Superior temporal gyrus (tissue), 1 donor: ENCODE measurements around the gene MRM2.

Experiments used
- DNase-seq: peaks from one replicate; pipeline ENCODE4 v3.0.0-alpha.2; 2016; ENCODE audit errors: extremely low spot score

Gene MRM2

DNA sequence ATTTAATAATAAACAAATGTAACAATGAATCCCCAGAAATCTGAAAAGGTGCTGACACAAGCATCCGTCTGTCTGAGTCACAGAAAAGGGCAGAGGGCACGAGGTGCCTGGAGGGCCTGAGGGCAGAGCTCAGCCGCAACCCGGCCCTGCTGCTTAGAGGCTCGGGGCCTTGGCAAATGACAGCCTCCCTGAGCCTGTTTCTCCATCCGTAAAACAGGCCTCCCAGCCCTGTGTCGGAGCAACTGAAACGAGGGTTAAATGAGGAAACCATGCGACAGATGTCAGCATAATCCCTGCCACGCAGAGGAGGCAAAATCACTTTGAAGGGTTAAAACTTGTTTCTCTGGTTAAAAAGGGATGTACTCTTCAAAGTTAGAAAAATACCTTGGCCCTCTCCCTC lies 24.9 kb upstream of the MRM2 start:
- no peak for DNase-seq

GRCh38 chr7:2264158-2264557 lies 22.2 kb upstream of the MRM2 start:
- no peak for DNase-seq

DNA sequence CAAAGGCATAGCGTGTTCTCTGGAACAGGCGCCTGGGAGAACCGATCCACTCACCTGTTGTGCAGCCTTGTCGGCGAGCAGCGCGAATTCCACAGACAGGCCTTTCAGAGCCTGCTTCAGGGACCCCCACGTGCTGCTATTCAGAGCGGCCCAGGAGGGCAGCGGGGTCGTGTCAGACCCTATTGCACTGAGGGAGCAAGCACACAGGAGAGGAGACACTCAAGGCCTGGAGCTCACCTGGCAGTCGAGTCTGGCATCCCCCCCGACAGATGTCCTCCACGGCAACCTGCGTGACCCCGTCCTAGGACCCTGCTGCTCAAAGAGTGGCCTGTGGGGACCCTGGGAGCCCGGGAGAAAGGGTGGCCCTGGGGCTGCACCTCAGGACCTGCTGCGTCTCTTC lies 21.2 kb upstream of the MRM2 start:
- no peak for DNase-seq

- no peak for DNase-seq
Observed at GRCh38 chr7:2261611-2262010, 19.6 kb upstream of the MRM2 start.

DNA sequence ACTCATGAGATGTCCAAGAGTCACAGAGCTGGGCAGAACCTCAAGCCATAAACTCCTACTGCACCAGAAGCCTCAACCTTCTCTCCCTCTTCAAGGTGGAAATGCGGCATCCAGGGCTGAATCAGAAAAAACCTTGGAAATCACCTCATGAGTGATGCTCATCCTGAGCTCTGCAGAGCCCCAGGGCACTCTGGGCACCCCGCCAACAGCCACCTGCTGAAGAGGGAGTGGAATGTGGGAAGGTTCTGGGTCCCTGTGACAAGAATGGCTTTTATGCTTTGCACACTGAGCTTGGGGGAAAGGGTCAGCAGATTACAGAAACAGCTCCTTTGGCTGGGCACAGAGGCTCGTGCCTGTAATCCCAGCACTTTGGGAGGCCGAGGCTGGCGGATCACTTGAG lies 18.8 kb upstream of the MRM2 start:
- no peak for DNase-seq

GRCh38 chr7:2259480-2259879 lies 17.5 kb upstream of the MRM2 start:
- no peak for DNase-seq

DNA sequence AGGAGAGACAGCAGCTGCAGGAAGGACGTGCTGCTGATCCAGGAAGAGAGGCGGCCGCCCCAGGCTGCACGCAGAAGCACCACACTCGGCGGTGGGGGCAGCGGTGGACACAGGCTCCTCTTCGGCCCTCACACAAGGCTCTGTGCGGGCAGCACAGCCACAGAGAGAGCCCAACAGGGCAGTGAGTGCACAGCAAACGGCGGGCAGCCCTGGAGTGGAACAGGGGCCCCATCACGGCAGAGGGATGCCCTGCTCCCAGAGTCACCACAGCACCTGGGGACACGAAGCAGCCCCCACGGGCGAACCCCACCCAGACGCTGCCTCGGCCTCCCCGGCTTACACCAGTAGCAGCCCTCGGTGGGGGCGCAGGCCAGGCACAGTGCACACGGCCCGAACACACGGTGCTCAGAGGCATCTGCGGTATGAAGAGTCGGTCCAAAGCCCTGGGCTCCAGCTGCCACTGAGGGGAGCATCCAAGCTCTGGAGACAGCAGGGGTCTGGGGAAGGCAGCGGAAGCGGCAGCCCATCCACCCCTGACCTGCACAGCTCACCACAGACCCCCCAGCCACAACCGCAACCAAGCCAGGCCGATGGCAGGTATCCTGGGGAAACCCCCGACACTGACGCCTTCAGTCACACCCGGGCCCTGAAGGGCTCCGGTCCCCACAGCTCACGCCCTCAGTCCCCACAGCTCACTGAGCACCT lies 16.8 kb upstream of the MRM2 start:
- DNase-seq, result no peak

GRCh38 chr7:2257651-2258050 lies 15.6 kb upstream of the MRM2 start:
- no peak for DNase-seq

- DNase-seq, result no peak
Observed at GRCh38 chr7:2257046-2257551, 15.1 kb upstream of the MRM2 start.

DNA sequence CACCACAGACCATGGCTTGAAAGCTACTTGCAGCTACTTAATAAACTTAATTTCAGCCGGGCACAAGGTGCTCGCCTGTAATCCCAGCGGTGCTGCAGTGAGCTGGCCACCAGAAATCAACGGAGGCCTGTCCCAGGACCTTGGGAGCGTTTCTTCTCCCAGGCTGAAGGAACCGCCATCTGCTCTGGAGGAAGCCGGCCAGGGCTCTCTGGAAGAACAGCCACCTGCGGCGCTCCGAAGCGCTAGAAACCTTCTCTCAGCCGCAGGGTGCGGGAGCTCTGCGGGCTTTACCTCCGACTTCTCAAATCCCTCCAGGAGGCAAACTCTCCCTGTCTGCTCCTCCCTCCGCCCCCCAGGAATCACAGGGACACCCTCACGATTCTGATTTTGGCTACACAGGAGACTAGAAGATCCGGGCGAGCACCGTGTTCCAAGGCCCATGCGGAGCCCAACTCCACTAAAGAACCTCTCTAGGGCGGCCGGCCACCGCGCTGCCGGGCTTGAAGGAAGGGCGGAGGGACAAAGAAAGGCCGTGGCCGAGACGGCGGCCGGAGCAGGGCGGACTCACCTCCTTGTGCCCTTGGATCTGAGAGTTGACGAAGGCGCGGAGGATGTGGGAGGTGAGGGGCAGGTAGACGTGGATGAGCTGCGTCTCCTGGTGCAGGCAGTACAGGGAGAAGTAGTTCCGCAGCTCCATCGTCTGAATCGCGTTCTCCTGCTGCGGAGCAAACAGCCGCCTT lies 14.5 kb upstream of the MRM2 start:
- DNase-seq, result no peak

DNA sequence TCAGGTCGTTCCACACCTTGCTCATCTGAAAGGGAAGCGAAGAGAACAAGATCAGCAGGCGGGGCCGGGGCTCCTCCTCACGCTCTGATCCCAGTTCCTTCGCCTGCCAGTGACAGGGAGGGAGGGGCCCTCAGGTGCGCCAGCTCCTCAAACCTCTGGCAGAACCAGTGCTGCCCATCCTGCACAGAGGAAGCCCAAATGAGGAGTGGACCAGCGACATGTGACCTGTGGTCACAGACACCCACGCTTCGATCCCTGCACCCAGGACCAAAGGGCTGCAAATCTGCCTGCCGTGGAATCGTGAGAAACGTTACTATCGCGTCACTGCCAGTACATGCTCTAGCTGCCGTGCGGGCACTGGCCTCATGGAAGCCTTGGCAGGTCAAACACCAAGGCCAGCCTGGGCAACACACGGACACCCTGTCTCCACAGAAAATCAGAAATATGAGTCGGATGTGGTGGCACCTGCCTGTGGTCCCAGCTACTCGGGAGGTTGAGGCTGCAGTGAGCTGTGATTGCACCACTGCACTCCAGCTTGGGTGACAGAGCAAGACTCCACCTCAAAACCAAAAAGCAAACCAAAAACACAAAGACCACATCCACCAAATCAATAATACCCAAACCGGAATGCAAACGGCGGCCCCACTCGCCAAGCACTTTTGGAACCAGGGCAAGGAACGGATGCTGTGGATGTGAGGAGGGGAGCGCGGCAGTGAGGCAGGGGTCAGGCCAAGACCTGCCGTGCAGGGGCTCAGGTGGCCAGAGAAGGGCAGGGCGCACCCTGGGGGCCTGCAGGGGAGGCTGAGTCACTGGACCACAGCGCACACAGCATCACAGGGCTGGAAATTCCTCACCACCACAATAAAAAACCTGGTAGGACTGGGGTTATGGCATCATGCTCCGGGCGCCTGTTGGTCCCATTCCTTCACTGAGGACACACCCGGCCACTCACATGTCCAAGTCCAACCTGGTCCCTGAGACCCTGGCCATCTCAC lies 13.4 kb upstream of the MRM2 start:
- no peak for DNase-seq

DNA sequence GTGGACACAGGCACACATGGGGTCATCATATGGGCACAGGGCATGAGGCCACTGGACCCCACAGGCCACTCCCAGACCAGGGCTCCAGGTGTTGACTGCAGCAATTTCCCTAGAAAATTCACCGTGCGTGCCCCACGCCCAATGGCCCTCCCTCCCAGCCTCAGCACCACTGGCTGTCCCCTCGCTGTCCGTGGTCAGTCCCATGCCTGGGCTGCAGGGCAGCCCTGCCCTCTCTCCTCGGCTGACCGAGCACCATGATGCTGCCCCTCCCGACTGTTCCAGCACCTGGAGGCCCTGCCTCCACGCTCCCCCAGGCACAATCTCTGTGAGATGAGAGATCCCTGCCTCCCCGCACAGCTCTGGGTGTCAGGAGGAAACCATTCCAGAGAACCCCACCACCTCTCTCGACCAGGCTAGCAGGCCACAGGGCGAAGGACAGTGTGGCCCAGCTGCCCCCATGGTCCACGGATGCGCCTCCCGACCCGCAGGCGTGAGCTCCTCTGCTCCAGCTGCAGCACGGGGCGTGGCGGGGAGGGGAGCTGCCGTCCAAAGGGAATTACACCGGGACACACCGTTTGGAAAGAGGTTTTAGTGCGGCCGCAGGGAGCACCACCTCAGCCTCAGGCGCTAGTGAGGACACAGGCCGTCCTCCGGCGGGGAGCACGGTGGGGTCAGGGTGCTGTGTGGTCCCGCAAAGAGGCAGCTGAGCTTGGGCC lies 12.6 kb upstream of the MRM2 start:
- DNase-seq, result no peak

DNA sequence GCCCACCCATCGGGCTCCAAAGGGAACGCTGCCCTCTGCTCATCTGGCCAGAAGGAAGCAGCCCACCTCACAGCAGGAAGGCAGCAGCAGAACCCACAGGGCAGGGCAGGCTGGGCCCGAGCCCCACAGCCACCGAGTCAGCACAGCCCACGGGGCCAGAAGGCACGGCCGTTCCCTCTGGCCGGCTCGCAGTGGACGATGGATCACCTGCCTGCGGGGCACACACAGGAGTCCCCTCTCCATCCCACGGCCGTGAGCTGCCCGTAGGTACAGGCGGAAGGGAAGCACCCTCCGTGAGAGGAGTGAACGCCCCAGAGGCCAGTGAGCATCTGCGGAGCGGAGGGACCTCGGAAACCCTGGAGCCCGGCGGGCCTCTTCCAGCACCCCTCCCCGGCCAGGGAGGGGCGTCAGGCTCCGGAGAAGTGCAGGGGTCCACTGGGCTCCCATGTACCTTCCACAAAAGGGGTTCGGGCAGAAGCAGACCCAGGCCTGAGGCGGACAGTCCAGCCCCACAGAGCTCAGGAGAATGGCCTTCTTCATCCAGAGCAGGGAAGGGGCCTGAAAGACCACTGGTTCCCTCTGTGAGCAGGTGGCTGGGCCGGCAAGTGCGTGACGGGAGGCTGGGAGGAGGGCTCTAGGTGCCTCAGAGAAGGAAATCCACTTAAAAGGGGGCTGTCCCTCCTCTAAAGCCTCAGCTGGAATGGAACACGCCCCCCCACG lies 11.7 kb upstream of the MRM2 start:
- DNase-seq, result no peak

- no peak for DNase-seq
Observed at GRCh38 chr7:2253021-2253420, 11.0 kb upstream of the MRM2 start.

DNA sequence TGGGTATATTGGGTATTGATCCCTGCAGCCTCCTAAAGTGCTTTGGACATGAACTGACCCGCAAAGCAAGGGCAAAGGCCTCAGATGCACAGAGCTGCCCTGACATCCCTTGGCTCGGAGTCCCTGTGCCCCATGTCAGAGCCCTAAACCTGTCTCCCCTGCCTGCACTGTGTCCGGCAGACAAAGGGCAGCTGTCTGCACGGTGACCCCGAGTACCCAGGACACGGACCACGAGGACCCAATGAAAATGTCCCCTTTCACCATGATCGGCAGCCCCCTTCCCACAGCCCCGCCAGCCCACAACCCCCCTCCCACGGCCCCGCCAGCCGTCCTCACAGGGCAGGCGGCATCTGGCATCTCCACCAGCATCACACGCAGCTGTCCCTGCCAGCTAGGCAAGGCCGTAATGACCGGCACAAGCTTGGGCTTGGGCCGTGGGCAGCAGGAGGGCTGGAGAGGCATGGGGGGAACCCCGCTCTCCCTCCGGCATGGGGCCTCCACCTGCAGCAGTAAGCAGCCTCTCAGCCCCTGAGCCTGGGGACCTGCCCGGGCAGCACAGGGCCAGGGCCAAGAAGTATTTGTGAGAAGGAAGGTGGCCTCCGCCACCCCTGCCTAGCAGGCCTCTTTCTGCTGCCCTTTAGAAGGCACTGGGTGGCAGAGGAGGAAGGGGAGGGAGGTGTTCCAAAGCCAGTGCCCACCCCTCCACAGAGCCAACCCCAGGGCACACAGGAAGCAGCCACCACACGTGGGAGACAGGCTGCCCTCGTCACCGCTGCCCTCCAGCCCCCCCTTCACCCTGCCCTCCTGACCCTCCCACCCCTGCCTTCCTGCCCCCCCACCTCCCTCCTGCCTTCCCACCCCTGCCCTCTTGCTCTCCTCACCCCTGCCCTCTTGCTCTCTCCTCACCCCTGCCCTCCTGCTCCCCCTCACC lies 10.1 kb upstream of the MRM2 start:
- DNase-seq, result no peak

DNA sequence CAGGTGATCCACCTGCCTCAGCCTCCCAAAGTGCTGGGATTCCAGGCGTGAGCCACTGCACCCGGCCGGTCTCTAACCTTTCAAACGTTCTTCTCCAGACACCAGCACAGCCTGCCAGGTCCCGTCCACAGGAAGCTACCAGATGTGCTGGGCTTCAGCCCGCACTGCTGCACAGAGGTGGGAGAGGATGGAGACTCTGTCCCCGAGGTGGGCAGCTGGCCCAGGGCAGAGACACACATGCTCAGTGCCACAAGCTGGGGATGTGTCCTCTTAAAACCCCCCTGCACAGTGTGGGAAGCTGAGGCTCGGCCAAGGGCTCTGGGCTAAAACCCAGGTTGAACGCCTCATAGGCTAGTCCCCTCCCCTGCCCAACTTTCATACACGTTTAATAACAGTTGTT lies 9.4 kb upstream of the MRM2 start:
- DNase-seq, result no peak

DNA sequence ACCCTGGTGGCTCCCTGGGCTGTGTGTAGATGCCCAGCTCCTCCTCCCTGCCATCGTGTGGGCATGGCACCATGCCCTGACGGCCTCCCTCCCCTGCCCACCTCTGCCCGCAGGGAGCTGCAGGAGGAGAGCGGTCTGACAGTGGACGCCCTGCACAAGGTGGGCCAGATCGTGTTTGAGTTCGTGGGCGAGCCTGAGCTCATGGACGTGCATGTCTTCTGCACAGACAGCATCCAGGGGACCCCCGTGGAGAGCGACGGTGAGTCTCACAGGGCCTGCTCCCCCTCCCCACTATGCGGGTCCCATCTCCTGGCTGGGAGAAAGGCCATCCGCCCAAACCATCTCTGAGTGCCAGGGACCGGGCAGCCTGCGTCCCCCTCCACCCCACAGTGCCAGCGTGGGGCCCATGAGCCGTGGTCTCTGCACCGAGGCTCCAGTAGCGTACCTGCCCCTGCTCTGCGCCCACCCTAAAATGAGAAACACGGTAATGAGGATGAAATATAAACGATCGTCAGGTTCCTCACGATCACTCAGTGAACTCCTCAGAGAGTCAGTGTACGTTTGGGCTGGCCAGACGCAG lies 7.8 kb upstream of the MRM2 start:
- DNase-seq, result no peak

DNA sequence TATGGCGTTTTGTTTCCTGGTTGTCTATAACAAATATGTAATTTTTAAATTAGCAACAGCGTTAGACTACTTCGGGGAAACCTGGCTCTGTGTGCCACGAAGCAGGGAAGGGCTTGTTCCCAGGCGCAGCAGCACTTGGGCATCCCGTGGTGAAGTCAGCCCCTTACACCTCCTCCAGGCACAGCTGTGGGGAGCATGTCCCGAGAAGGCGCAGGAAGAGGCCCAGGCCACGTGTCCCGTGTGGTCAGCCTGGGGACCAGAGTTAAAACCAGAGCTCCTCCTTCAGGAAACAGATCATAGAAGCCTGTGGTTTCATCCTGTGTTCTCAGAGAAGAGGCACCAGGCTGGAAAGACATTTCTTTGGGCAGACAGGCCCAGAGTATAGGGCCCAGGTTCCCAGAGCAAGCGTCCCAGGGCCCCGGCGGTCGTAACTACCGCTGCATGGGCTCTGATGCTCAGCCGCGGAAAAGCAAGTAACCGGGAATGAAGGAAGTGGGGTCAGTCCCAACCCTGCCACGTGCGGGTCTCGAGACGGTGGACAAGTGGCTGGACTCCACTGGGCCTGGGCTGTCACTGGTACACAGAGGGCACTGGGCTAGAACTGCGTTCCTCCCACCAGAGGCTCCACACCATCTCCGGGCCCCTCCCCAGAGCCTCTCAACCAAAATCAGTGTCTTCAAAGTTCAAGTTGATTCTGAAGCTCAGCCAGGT lies 7.1 kb upstream of the MRM2 start:
- no peak for DNase-seq
